ENCODE data around the gene SPATA6L. TPM values are rescaled to one million over a fixed set of nuclear protein-coding genes. Genes with fewer than 3 reads are reported as not detected.

SPATA6L gene
- total and polyA plus RNA-seq, 2 of the 13 experiments (the other 11 are each of a cell fraction or from before 2014, with no cell fraction given), result 1.1 to 1.9 TPM

- no peak for TF ChIP-seq ZNF770 (CRISPR knock-in tag; IDR thresholded peaks at IDR 0.05)
- no peak for TF ChIP-seq ZNF225 (CRISPR knock-in tag; IDR thresholded peaks at IDR 0.05)
Observed at GRCh38 chr9:4590430-4591122, 75.7 kb downstream of the SPATA6L start (continued).

DNA sequence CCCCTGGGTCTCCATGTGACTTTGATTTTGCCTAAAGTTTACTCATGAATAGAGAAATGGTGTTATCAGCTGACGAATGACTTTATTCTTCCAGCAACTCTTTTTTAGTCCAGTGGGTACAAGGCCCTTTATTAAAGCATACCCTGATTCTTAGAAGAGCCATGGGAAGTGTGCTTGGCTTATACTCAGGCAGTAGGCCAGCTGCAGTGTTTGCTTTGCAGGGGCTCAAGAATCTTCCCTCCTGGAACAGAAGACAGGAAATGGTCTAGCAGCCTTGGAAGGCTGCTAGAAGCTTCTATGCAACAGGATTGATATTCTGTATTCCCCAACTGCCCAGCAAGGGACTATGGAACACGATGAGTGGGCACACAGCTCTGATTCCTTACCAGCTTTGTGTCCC lies 77.6 kb downstream of the SPATA6L start:
- FAIRE-seq, result no peak
- no peak overlapping the region for H3K4me3 ChIP-seq (replicated peaks in 1 of 3; ENCODE audit: insufficient read depth in 1 of 3, low read depth in 2 of 3, low read length in 3 of 3)
- DNase-seq (ENCODE audit: low spot score), result no peak
- TF ChIP-seq, protein P1, sequence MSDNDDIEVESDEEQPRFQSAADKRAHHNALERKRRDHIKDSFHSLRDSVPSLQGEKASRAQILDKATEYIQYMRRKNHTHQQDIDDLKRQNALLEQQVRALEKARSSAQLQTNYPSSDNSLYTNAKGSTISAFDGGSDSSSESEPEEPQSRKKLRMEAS (IDR thresholded peaks at IDR 0.05), result no peak
- no peak for TF ChIP-seq ZNF530 (CRISPR knock-in tag; IDR thresholded peaks at IDR 0.05; ENCODE audit: low read depth)
- TF ChIP-seq ZNF75D (CRISPR knock-in tag; IDR thresholded peaks at IDR 0.05; ENCODE audit: borderline replicate concordance), result no peak
- TF ChIP-seq PAWR (CRISPR knock-in tag; IDR thresholded peaks at IDR 0.05; ENCODE audit: borderline replicate concordance), result no peak
- no peak for TF ChIP-seq SRSF9 (IDR thresholded peaks at IDR 0.05; ENCODE audit: borderline replicate concordance, insufficient read depth, low read depth, low read length, poor library complexity, severe bottlenecking)
- TF ChIP-seq ZSCAN5A (CRISPR knock-in tag; IDR thresholded peaks at IDR 0.05; ENCODE audit: borderline replicate concordance), result no peak
- no peak for TF ChIP-seq TSC22D2 (CRISPR knock-in tag; IDR thresholded peaks at IDR 0.05; ENCODE audit: borderline replicate concordance)
- TF ChIP-seq ZNF720 (CRISPR knock-in tag; IDR thresholded peaks at IDR 0.05), result no peak
- no peak for TF ChIP-seq CBX5 (CRISPR knock-in tag; IDR thresholded peaks at IDR 0.05; ENCODE audit: borderline replicate concordance)
- TF ChIP-seq, protein P2, sequence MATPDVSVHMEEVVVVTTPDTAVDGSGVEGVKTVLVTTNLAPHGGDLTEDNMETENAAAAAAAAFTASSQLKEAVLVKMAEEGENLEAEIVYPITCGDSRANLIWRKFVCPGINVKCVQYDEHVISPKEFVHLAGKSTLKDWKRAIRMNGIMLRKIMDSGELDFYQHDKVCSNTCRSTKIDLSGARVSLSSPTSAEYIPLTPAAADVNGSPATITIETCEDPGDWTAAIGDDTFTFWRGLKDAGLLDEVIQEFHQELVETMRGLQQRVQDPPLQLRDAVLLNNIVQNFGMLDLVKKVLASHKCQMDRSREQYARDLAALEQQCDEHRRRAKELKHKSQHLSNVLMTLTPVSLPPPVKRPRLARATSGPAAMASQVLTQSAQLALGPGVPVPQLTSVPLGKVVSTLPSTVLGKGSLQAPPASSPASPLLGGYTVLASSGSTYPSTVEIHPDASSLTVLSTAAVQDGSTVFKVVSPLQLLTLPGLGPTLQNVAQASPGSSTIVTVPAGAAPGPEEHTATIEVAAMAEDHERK (CRISPR knock-in tag; IDR thresholded peaks at IDR 0.05; ENCODE audit: low read depth), result no peak
- no peak for TF ChIP-seq ZNF24 (IDR thresholded peaks at IDR 0.05)
- TF ChIP-seq, protein P3, sequence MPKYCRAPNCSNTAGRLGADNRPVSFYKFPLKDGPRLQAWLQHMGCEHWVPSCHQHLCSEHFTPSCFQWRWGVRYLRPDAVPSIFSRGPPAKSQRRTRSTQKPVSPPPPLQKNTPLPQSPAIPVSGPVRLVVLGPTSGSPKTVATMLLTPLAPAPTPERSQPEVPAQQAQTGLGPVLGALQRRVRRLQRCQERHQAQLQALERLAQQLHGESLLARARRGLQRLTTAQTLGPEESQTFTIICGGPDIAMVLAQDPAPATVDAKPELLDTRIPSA (CRISPR knock-in tag; IDR thresholded peaks at IDR 0.05; ENCODE audit: borderline replicate concordance), result no peak
- no peaks in the 10 kb centered on the region for H3K79me2 ChIP-seq (ENCODE audit: insufficient read depth, low read length)
- H3K9ac ChIP-seq (ENCODE audit: insufficient read depth, low read depth, low read length), result no peak overlapping the region
- no peaks in the 10 kb centered on the region for H4K20me1 ChIP-seq (ENCODE audit: insufficient read depth, low read length)
- H3K4me1 ChIP-seq (ENCODE audit: insufficient read depth, low read length), result peaks cover 8% of the 10 kb centered on the region; the same call in 1 of the 2 replicates
- intact Hi-C loops (cut with micrococcal nuclease; ENCODE audit: unreplicated experiment) (no loop called here), in situ Hi-C loops (cut with HindIII; ENCODE audit: extremely low pct_ligation_motif_present, low pct_unique_long_range_greater_than_20kb) (no loop called here)
- CTCF ChIA-PET (ENCODE audit: low intra/inter-chr PET ratio, low total read pairs), result no interaction called here
- H3K27me3 ChIP-seq (ENCODE audit: control insufficient read depth in 1 of 2, insufficient read depth in 2 of 2, low read length in 2 of 2), result no peaks in the 10 kb centered on the region
- H3K4me2 ChIP-seq (ENCODE audit: low read depth, low read length), result no peak overlapping the region
- no peaks in the 10 kb centered on the region for H3K9me3 ChIP-seq (ENCODE audit: low read length)
- H3K36me3 ChIP-seq (replicated peaks in 1 of 2; ENCODE audit: control insufficient read depth in 1 of 2, insufficient read depth in 2 of 2, low read length in 2 of 2), result no peaks in the 10 kb centered on the region
- ATAC-seq, result no peak
- no TSS peak for BruUV-seq (replicated peaks)
- H2AFZ ChIP-seq (ENCODE audit: low read length), result no peak overlapping the region
- H3K27ac ChIP-seq (ENCODE audit: extremely low read length, insufficient read depth, low read length), result no peak overlapping the region
- 53% methylated on average over 2 of the region's 2 CpGs for WGBS (ENCODE audit: low lambda C conversion rate)
- POLR2A ChIA-PET, result no interaction called here

Measured in HepG2 (cell line).